Gastroesophageal sphincter (tissue), 3 donors: Measurements from ENCODE around the gene ST8SIA5.

Experiments used
- EP300 ChIP-seq: sonication (generic); formaldehyde crosslinking; IDR thresholded peaks from one replicate; pipeline ENCODE4 v1.6.1; 2017; ENCODE audit warnings: antibody characterized with exemption, mild to moderate bottlenecking
- POLR2A ChIP-seq, 2 donors: fragments of 450-650 bp; IDR thresholded peaks; one replicate each; pipeline ENCODE4 v1.6.1; 2017; ENCODE audit warnings: antibody characterized with exemption in 2 of 2, mild to moderate bottlenecking in 2 of 2, moderate library complexity in 1 of 2
- POLR2AphosphoS5 ChIP-seq: sonication (generic); formaldehyde crosslinking; IDR thresholded peaks from one replicate; pipeline ENCODE4 v1.6.1; 2017; ENCODE audit warnings: antibody characterized with exemption
- TF ChIP-seq, protein P1 (sequence below), 4 experiments: fragments of 200-600 bp in 2 of 4; fragments of 450-650 bp in 2 of 4; sonication (generic) in 1 of 4; IDR thresholded peaks; one replicate each; pipeline ENCODE4 v1.5.1; 2017 to 2019; ENCODE audit warnings: antibody characterized with exemption in 4 of 4, mild to moderate bottlenecking in 2 of 4, moderate library complexity in 2 of 4

DNA sequence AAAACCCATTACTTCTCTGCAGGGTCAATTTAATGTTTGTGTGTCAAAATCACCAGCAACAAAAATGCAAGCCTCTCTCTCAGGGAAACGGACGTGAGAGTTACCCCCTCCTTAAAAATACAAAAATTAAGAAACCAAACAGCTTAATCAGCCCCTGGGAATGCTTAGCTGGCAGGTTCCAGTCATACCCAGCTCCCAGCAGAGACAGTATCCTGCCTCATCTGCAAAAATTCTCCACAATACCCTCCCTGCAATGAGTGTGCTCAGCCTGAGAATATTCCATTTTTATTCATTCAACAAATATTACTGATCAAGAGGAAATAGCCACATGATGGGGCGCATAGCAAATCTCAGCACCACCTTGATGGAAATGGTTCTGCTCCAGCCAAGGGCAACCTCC is 36.3 kb downstream of the ST8SIA5 start:
- TF ChIP-seq, protein P1, sequence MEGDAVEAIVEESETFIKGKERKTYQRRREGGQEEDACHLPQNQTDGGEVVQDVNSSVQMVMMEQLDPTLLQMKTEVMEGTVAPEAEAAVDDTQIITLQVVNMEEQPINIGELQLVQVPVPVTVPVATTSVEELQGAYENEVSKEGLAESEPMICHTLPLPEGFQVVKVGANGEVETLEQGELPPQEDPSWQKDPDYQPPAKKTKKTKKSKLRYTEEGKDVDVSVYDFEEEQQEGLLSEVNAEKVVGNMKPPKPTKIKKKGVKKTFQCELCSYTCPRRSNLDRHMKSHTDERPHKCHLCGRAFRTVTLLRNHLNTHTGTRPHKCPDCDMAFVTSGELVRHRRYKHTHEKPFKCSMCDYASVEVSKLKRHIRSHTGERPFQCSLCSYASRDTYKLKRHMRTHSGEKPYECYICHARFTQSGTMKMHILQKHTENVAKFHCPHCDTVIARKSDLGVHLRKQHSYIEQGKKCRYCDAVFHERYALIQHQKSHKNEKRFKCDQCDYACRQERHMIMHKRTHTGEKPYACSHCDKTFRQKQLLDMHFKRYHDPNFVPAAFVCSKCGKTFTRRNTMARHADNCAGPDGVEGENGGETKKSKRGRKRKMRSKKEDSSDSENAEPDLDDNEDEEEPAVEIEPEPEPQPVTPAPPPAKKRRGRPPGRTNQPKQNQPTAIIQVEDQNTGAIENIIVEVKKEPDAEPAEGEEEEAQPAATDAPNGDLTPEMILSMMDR (IDR thresholded peaks at IDR 0.05): no peak
- TF ChIP-seq POLR2AphosphoS5 (no peak), POLR2A (IDR thresholded peaks at IDR 0.05) (no peak), EP300 (no peak)
